ENCODE data around the gene C4orf17.
"Not testable (repeated sequence)": the region's sequence is repeated elsewhere in the genome, so short reads cannot be mapped to it uniquely, and the experiment has no call there.

The C4orf17 gene

GRCh38 chr4:99510721-99511120 lies at the start of gene C4orf17:
Gene C4orf17, plus strand, starts transcription at chr4:99511021. Its CDS starts 2,061 bp downstream, at chr4:99513082.
- DNase-seq (ENCODE audit: low read depth): no peak

DNA sequence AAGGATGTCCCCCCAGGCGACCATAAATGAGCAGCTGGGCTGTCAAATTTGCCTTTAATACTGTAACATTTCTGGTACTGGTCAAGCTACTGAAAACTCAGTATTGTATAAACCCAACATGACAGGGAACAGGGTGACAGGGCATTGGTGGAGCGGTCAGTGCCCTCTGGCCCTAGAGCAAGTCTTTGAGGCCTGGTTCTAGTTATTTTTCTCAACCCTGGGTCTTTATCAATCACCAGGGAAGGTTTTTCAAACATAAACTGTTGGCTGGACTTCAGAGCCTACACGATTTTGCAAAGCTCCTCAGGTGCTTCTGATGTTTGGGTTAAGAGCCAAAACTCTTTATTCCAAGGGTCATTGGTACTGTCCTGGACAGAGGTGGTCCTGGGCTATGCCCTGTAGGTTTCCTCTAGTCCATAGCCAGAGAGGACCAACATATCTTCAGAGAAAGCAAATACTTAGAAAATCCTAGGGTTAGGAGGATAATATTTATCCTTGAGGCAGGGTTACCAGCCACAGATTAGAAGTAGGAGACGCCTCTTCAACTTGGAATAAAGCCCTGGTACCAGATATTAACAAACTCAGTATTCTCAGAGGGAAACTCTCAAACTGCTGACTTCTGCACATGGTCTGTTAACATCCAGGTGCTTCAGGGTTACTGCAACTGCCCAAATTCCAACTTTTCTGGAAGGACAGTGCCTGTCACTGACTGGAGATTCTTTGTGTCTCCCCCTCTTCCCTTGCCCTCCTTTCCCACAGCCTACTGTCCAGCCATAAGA lies 49.0 kb upstream of the C4orf17 start:
- DNase-seq (ENCODE audit: low read depth): no peak

DNA sequence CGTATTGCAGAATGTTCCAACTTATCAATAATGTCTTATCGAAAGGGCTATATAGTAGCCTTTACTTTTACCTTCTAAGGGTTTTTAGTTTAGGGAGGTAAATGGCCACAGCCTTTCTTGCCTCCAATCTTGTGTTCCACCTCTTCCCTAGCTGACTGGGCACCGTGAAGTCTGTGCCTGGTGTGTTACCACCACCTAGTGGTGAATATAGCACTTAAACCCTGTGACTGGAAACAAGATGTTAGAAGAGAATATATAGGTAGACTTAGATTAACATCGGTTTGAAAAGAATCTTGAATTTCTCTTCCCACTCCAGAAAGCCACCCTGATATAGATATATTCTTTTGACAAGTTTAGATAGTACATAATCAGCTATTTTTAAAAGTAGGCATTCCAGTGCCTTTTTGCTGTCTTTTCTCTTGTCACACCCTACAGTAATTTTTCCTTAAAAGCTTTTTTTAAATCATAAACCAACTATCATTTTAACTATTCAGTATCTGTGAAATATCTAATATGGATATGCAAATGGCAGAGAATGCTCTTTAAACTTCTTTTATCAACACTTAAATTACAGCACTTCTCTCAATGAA lies 47.9 kb upstream of the C4orf17 start:
- DNase-seq (ENCODE audit: low read depth): peak; percentile 73

DNA sequence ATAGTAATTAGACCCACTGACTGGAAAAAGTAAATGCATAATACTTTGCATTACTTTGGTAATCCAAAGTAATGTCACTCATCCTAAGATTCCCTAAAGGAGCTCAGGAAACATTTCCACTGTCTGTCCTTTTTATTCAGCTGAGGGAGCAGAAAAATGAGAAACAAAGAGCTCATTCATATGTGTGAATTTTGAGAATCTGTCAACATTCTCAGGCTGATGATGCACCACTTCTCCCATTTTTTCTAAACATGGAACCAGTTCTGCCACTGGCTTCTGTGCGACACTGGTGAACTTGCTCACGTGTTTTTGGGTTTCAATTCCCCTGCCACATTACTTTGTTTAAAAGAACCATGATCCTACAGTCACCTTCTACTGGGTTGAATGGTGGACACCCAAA lies 47.3 kb upstream of the C4orf17 start:
- DNase-seq (ENCODE audit: low read depth): no peak

DNA sequence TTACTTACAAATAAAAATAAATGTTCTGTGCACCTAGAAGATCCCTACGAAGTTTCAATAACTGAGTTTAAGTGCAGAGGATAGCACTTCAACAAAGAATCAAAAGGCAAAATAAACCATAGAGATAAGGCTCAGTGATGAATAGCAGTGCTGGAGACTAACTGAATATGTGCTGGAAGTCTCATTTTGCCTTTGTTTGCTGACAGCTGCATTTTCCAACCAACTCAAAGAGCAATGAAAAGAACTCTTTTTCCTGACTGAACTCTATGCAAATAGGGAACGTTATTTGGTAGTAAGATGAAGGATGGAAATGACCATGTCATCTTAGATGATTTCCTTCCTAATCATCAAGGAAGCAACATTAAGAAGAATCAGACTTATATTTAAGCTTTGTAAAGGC lies 42.9 kb upstream of the C4orf17 start:
- DNase-seq (ENCODE audit: low read depth): no peak

- no peak for DNase-seq (ENCODE audit: low read depth)
These were observed 41.9 kb upstream of the C4orf17 start for GRCh38 chr4:99468889-99469288.

DNA sequence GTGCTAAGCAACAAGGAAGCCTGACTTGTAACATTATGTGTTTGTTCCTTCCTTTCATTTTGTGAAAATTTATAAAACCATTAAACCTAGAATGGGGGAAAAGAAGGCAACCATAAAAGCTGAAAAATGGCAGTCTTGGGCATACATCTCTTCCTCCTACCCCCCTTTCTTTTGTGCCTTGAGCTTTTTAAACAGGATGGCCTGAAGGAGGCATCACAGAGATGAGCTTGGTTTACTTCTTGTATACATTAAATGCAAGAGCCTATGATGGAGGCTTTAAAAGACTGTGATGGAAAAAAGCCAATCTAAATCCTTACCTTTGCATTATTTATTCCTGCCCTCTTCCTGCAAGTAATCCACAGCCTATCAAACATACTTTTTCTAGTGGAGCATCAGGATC lies 39.5 kb upstream of the C4orf17 start:
- no peak for DNase-seq (ENCODE audit: low read depth)

GRCh38 chr4:99471896-99472295 lies 38.9 kb upstream of the C4orf17 start:
- no peak for DNase-seq (ENCODE audit: low read depth)

DNA sequence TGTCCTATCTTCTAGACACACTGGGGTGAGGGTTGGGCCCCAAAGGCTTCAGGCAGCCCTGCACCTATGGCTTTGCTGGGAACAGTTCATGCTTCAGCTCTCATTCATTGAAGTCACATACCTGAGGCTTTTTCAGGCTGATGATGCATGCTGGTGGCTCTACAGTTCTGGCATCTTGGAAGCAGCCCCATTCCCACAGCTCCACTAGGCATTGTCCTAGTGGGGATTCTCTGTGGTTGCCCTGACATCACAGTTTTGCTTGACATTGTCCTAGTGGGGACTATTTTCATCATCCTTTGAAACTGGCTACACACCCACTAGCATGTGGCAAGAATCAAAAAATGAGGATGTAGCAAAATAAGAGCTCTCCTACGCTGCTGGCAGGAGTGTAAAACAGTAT lies 37.7 kb upstream of the C4orf17 start:
- no peak for DNase-seq (ENCODE audit: low read depth)

GRCh38 chr4:99483636-99484035 lies 27.2 kb upstream of the C4orf17 start:
- DNase-seq (ENCODE audit: low read depth): no peak

- no peak for DNase-seq (ENCODE audit: low read depth)
These were observed 25.6 kb upstream of the C4orf17 start for GRCh38 chr4:99485212-99485611.

GRCh38 chr4:99486648-99487047 lies 24.2 kb upstream of the C4orf17 start:
- DNase-seq (ENCODE audit: low read depth): not testable (repeated sequence)

GRCh38 chr4:99490286-99490685 lies 20.5 kb upstream of the C4orf17 start:
- DNase-seq (ENCODE audit: low read depth): no peak

- DNase-seq (ENCODE audit: low read depth): no peak
These were observed 5.9 kb upstream of the C4orf17 start for GRCh38 chr4:99504804-99505502.

DNA sequence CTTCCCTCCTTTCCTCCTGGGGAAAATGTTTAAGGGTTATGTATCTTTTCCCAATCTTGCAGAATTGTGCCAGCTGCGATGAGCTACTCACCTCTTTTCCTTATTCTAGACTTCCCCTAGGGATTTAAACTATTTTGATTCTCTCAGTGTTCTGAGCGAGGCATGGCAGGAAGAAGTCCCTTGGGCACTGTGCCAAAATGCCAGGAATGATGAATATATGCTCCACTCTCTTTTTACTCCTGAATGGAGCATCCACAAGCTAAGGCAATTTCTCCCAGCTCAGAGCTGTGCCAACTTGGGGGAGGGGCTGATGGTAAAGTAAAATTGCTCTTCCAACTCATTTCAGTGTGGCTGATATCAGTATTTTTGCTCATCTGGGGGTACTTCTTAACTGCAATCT lies 4.0 kb upstream of the C4orf17 start:
- no peak for DNase-seq (ENCODE audit: low read depth)

DNA sequence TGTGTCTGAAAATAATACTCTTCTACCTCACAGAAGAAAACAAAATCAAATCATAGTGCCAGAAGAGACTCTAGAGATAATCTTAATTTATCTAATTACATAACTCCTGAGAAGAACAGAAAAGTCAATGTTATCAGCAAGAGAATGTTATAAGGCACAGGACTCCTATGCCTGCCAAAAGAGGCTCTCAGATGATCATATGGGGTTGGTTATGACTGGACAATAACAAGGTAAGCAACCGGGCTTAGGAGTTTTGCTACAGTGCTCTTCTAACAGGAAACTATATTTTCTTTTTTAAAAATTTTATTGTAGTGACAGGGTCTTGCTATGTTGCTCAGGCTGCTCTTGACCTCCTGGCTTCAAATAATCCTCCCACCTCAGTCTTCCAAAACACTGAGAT lies 3.5 kb upstream of the C4orf17 start:
- no peak for DNase-seq (ENCODE audit: low read depth)

- DNase-seq (ENCODE audit: low read depth): no peak
These were observed 3.1 kb upstream of the C4orf17 start for GRCh38 chr4:99507762-99508161.

DNA sequence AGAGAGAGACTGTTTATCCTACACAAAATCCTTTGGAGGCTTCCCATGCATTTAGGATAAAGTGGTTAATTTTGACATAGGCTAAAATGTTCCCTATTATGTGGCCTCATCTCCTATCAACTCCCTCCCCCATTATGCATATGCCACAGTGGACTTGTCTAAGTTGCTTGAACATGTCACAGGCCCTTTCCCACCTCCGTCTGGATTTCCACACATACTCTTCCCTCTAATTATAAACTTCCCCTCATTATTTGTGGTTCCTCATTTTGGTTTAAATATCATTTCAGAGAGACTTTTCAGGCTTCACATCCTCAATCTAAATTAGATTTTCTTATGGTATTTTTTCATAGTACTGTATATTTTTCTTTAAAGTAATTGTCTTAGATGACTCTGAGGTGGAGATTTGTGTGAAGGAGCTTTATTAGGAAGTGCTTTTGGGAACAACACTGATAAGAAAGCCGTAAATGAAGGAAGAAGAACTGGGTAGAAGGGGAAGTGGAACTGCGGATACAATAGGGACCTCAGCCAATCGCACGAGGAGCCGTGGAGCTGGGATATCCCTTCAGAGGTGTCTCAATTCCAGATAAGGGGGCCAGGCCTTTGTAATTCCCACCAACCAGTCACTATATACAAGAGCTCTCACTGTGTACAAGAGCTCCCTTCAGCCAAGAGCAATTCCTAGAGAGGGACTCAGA lies 7.9 kb downstream of the C4orf17 start:
- DNase-seq (ENCODE audit: low read depth): no peak

DNA sequence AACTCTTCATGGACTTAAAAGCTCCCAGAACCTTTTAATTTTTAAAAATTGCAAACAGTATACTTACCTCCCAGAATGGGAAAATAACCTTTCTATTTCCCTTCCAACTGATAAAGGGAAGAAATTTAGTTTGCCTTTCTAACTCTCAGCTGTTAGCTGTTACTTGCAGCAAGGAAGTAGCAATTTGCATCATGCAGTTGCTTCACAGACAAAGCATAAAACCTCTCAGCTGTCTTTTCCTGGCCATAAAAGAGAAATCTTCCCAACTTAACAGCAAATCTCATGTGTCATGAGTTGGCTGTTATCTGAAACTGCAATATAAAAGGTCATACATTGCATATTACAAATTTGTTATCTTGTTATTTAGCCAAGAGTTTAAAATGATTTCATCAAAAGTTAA lies 18.4 kb downstream of the C4orf17 start:
- peak; percentile 10 for DNase-seq (ENCODE audit: low read depth)

DNA sequence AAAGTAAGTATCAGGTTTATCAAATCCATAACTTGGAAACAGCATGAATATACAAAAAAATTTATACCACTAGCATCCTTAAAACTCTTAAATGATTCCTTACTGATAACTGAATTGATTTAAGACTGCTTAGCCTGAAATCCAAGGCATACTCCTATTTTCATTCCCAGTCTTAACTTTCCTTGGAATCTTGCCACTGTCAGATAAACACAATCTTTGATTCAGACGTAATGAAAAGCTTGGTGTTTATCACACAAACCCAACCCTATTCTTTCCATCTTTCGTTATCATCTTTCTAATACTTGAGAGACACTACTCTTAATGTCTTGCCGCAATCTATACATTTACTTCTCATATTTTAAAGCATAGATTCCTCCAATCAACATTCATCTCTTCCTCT lies 19.1 kb downstream of the C4orf17 start:
- DNase-seq (ENCODE audit: low read depth): no peak

DNA sequence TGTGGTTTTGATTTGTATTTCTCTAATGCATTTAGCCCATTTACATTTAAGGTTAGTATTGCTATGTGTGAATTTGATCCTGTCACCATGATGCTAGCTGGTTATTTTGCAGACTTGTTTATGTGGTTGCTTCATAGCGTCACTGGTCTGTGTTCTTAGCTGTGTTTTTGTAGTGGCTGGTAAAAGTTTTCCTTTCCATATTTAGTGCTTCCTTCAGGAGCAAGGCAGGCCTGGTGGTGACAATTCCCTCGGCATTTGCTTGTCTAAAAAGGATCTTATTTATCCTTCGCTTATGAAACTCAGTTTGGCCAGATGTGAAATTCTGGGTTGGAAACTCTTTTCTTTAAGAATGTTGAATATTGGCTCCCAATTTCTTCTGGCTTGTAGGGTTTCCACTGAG lies 23.9 kb downstream of the C4orf17 start:
- not testable (repeated sequence) for DNase-seq (ENCODE audit: low read depth)

- no peak for DNase-seq (ENCODE audit: low read depth)
These were observed 25.4 kb downstream of the C4orf17 start for GRCh38 chr4:99536271-99536670.

DNA sequence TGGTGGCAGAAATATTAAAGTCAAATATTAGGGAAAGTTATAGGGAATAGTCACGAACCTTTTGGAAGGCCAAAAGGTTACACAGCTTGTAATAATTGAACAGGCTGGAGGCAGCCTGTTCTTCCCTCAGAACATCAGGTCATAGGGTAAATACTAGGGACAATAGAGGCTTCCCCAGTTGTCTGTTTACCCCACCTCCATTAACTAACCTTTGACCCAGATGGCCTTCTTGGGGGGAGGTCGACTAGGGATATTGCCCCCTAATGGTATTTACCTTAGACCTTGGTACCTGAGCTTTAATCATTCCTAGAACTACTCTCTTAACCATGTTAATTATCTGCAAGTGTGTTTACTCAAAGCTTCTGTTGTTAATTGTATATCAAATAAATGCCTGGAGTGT lies 26.0 kb downstream of the C4orf17 start:
- DNase-seq (ENCODE audit: low read depth): no peak

Data from fibroblast of the conjunctiva (primary cell).